Keratinocyte (primary cell): ENCODE measurements around the gene DNAH12. TPM values are rescaled to one million over a fixed set of nuclear protein-coding genes. Genes with fewer than 3 reads are reported as not detected.

Experiments used
- DNase-seq: peaks from one replicate; pipeline ENCODE4 v3.0.0-alpha.2; 2011; ENCODE audit warnings: low read depth, missing footprints, low spot score
- FAIRE-seq: peaks from 2 replicates; lab custom pipeline; 2011; peaks lifted over from hg19 to GRCh38; lab: Jason Lieb, UNC
- H2AFZ ChIP-seq: 2 replicates; pipeline ENCODE4 v1.6.0; 2012; ENCODE audit warnings: low read length, control low read depth, inconsistent platforms; ENCODE audit not compliant: control insufficient read depth
- H3K27ac ChIP-seq: 2 replicates; pipeline ENCODE4 v1.5.1; 2011; ENCODE audit warnings: low read length; ENCODE audit not compliant: control insufficient read depth, insufficient read depth
- H3K27me3 ChIP-seq: 3 replicates; pipeline ENCODE4 v1.6.0; 2011; ENCODE audit warnings: low read length; ENCODE audit not compliant: control insufficient read depth, insufficient read depth; ENCODE audit errors: extremely low read depth
- H3K36me3 ChIP-seq, 2 experiments: 2 replicates in 1 of 2; 3 replicates in 1 of 2; pipeline ENCODE4 v1.5.1; 2011; ENCODE audit warnings: low read length in 2 of 2, mild to moderate bottlenecking in 1 of 2; ENCODE audit not compliant: control insufficient read depth in 2 of 2, insufficient read depth in 2 of 2; ENCODE audit errors: extremely low read depth in 1 of 2
- H3K4me1 ChIP-seq: 3 replicates; pipeline ENCODE4 v1.5.1; 2011; ENCODE audit warnings: low read length; ENCODE audit not compliant: control insufficient read depth, insufficient read depth; ENCODE audit errors: extremely low read depth
- H3K4me2 ChIP-seq: 3 replicates; pipeline ENCODE4 v1.6.0; 2011; ENCODE audit warnings: low read depth, low read length; ENCODE audit not compliant: control insufficient read depth, insufficient read depth; ENCODE audit errors: extremely low read depth
- H3K4me3 ChIP-seq, 3 experiments: fragments of 200-600 bp in 1 of 3; sonication (generic) in 1 of 3; 2 replicates in 2 of 3; 3 replicates in 1 of 3; pipeline ENCODE4 v1.5.1; 2011 to 2016; ENCODE audit warnings: low read length in 3 of 3, mild to moderate bottlenecking in 3 of 3, control low read depth in 2 of 3, inconsistent platforms in 1 of 3, low read depth in 1 of 3, mixed read lengths in 1 of 3, mixed run types in 1 of 3, moderate library complexity in 1 of 3; ENCODE audit not compliant: control insufficient read depth in 2 of 3, insufficient read depth in 2 of 3; ENCODE audit errors: extremely low read depth in 1 of 3
- H3K79me2 ChIP-seq: 2 replicates; pipeline ENCODE4 v1.6.0; 2012; ENCODE audit warnings: low read length; ENCODE audit not compliant: control insufficient read depth, insufficient read depth
- H3K9ac ChIP-seq: 3 replicates; pipeline ENCODE4 v1.6.0; 2011; ENCODE audit warnings: low read length; ENCODE audit not compliant: control insufficient read depth, insufficient read depth; ENCODE audit errors: extremely low read depth
- H3K9me1 ChIP-seq: 3 replicates; pipeline ENCODE4 v1.6.0; 2011; ENCODE audit warnings: low read length; ENCODE audit not compliant: control insufficient read depth, insufficient read depth; ENCODE audit errors: extremely low read depth
- H3K9me3 ChIP-seq: 2 replicates; pipeline ENCODE4 v1.5.1; 2012; ENCODE audit warnings: low read depth, low read length; ENCODE audit not compliant: control insufficient read depth
- H4K20me1 ChIP-seq: 3 replicates; pipeline ENCODE4 v1.6.0; 2011; ENCODE audit warnings: low read length; ENCODE audit not compliant: control insufficient read depth, insufficient read depth; ENCODE audit errors: extremely low read depth
- EZH2 ChIP-seq: IDR thresholded peaks from one replicate; pipeline ENCODE4 v1.6.1; 2012; ENCODE audit warnings: inconsistent platforms, mild to moderate bottlenecking, low read length, moderate library complexity
- dilution Hi-C: fragments of 300-500 bp; cut with MboI; formaldehyde crosslinking; loops from one replicate; pipeline ENCODE4 v1.7.0; 2020; ENCODE audit warnings: low sequenced_read_pairs; ENCODE audit not compliant: extremely low pct_ligation_motif_present
- polyA plus RNA-seq, 5 experiments: library from polyadenylated mRNA; depleted of rRNA in 3 of 5; stranded (reverse) in 3 of 5; stranded (forward) in 1 of 5; unstranded in 1 of 5; fragments of >200 nt; gene quantifications; 1 replicate in 1 of 5; 2 replicates in 3 of 5; 3 replicates in 1 of 5; pipeline versions ENCODE4 v1.2.1 to v1.2.3, GENCODE V29; 2011 to 2012; ENCODE audit warnings: missing spikeins in 2 of 5, low read depth in 1 of 5, low replicate concordance in 1 of 5
- TF ChIP-seq, protein P1 (sequence below), 3 experiments: IDR thresholded peaks in 1 of 3; conservative IDR thresholded peaks in 1 of 3; optimal IDR thresholded peaks in 1 of 3; 2 replicates in 2 of 3; 3 replicates in 1 of 3; pipeline versions ENCODE3 to v1.5.1; 2011; ENCODE audit warnings: low read length in 3 of 3, mild to moderate bottlenecking in 3 of 3, moderate library complexity in 2 of 3, control low read depth in 1 of 3, inconsistent platforms in 1 of 3; ENCODE audit not compliant: insufficient read depth in 2 of 3; ENCODE audit errors: extremely low read depth in 1 of 3

DNAH12 gene
- polyA plus RNA-seq, 1 donor (not counting 4 experiments of a cell fraction or from before 2014, with no cell fraction given), result not detected

DNA sequence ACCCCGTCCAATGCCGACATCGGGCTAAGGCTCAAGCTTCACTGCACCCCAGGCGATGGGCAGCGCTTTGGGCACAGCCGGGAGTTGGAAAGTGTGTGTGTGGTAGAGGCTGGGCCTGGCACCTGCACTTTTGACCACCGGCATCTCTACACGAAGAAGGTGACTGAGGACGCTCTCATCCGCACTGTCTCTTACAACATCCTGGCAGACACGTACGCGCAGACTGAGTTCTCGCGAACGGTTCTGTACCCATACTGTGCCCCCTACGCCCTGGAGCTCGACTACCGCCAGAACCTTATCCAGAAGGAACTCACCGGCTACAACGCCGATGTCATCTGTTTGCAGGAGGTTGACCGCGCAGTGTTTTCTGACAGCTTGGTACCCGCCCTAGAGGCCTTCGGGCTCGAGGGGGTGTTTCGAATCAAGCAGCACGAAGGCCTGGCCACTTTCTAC, 13.0 kb upstream of the DNAH12 start:
- Histone ChIP-seq H3K4me3 (peak overlapping the region; percentile 75 to 79 (median 75)), H3K4me2 (peak overlapping the region; percentile 71), H2AFZ (peak overlapping the region; percentile 99), H3K79me2 (peaks cover 46% of the 10 kb centered on the region), H3K4me1 (peaks cover 5% of the 10 kb centered on the region), H3K9me3 (no peaks in the 10 kb centered on the region), H3K9me1 (no peaks in the 10 kb centered on the region), H3K36me3 (peaks cover 2 to 10% of the 10 kb centered on the region in 2 experiments), H3K27ac (peak overlapping the region; percentile 99), H3K27me3 (no peaks in the 10 kb centered on the region), H3K9ac (peak overlapping the region; percentile 92), H4K20me1 (no peaks in the 10 kb centered on the region)
- DNase-seq (no peak), FAIRE-seq (no peak)
- TF ChIP-seq, protein P1, sequence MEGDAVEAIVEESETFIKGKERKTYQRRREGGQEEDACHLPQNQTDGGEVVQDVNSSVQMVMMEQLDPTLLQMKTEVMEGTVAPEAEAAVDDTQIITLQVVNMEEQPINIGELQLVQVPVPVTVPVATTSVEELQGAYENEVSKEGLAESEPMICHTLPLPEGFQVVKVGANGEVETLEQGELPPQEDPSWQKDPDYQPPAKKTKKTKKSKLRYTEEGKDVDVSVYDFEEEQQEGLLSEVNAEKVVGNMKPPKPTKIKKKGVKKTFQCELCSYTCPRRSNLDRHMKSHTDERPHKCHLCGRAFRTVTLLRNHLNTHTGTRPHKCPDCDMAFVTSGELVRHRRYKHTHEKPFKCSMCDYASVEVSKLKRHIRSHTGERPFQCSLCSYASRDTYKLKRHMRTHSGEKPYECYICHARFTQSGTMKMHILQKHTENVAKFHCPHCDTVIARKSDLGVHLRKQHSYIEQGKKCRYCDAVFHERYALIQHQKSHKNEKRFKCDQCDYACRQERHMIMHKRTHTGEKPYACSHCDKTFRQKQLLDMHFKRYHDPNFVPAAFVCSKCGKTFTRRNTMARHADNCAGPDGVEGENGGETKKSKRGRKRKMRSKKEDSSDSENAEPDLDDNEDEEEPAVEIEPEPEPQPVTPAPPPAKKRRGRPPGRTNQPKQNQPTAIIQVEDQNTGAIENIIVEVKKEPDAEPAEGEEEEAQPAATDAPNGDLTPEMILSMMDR (optimal IDR thresholded peaks at IDR 0.05 in 1 of 3, IDR thresholded peaks at IDR 0.05 in 1 of 3, conservative IDR thresholded peaks at IDR 0.05 in 1 of 3; ENCODE audit: extremely low read depth in 1 of 3, insufficient read depth in 2 of 3, low read length in 3 of 3), result no peak
- dilution Hi-C loops, result no loop called here

DNA sequence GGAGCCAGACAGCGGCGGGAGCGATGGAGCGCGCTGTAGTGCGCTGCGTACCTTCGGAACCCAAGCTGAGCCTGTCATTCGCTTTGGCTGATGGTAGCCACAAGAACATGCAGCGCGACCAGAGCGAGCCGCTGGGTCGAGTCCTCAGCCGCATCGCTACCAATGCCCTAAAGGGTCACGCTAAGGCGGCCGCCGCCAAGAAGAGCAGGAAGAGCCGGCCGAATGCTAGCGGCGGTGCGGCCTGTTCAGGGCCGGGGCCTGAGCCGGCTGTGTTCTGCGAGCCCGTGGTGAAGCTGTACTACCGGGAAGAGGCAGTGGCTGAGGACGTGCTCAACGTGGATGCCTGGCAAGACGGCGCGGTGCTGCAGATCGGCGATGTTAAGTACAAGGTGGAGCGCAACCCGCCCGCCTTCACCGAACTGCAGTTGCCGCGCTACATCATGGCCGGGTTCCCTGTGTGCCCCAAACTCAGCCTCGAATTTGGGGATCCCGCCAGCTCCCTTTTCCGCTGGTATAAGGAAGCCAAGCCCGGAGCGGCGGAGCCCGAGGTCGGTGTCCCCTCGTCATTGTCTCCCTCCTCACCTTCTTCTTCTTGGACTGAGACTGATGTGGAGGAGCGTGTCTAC, 12.4 kb upstream of the DNAH12 start:
- dilution Hi-C loops, result no loop called here
- DNase-seq (no peak), FAIRE-seq (no peak)

More for the DNA sequence above, 12.4 kb upstream of the DNAH12 start:
- Histone ChIP-seq H3K4me1 (peaks cover 5% of the 10 kb centered on the region), H3K79me2 (peaks cover 44% of the 10 kb centered on the region), H4K20me1 (no peaks in the 10 kb centered on the region), H3K27me3 (no peaks in the 10 kb centered on the region), H3K9me1 (no peaks in the 10 kb centered on the region), H3K4me2 (peak overlapping the region; percentile 71), H3K9ac (peak overlapping the region; percentile 92), H3K9me3 (no peaks in the 10 kb centered on the region), H3K36me3 (peaks cover 2 to 8% of the 10 kb centered on the region in 2 experiments), H3K27ac (peak overlapping the region; percentile 99), H3K4me3 (peak overlapping the region; percentile 75 to 79 (median 75)), H2AFZ (peak overlapping the region; percentile 99)
- no peak for TF ChIP-seq EZH2
- TF ChIP-seq, protein P1 (optimal IDR thresholded peaks at IDR 0.05 in 1 of 3, IDR thresholded peaks at IDR 0.05 in 1 of 3, conservative IDR thresholded peaks at IDR 0.05 in 1 of 3; ENCODE audit: extremely low read depth in 1 of 3, insufficient read depth in 2 of 3, low read length in 3 of 3), result no peak
